ENCODE results near the gene OR2C3. TPM values are rescaled to one million over a fixed set of nuclear protein-coding genes. Genes with fewer than 3 reads are reported as not detected.
"Not testable (repeated sequence)": the region's sequence is repeated elsewhere in the genome, so short reads cannot be mapped to it uniquely, and the experiment has no call there.

OR2C3 gene
- total RNA-seq, 5 donors from 2014 or later (not counting 1 experiment from before 2014, with no cell fraction given) = not detected

- H3K4me3 Mint-ChIP-seq = no peak overlapping the region
- peaks cover 0 to under 1% of the 10 kb centered on the region in 2 donors for H3K27me3 Mint-ChIP-seq
- Histone ChIP-seq H3K4me1 (ENCODE audit: control insufficient read depth in 1 of 2, extremely low read depth in 1 of 2, insufficient read depth in 2 of 2, low read length in 2 of 2) (no peaks in the 10 kb centered on the region), H3K27ac (ENCODE audit: low read length) (no peak overlapping the region), H3K27me3 (replicated peaks in 1 of 2; ENCODE audit: control insufficient read depth in 2 of 2, extremely low read depth in 1 of 2, insufficient read depth in 2 of 2, low read length in 1 of 2) (no peaks in the 10 kb centered on the region), H3K4me3 (ENCODE audit: control insufficient read depth in 1 of 2, extremely low read depth in 1 of 2, low read length in 1 of 2) (no peak overlapping the region), H3K36me3 (ENCODE audit: control insufficient read depth in 2 of 2, extremely low read depth in 1 of 2, insufficient read depth in 1 of 2, low read length in 1 of 2) (no peaks in the 10 kb centered on the region), H3K9me3 (no peaks in the 10 kb centered on the region)
- DNase-seq (no peak), ATAC-seq (replicated peaks in 1 of 4) (no peak)
- CTCF ChIA-PET = interaction anchor here in 1 of 2 donors (2.4 kb wide), 1 partner anchor 110 kb away, joined by 10 read pairs; no protein-coding TSS in a partner anchor
- WGBS (ENCODE audit: insufficient coverage) = no CpG with 5 or more reads among the region's 1 CpG
- H3K4me1 Mint-ChIP-seq = no peaks in the 10 kb centered on the region
- no peaks in the 10 kb centered on the region for H3K9me3 Mint-ChIP-seq
- POLR2A ChIA-PET = no interaction called here
- no peak overlapping the region for H3K27ac Mint-ChIP-seq
- H3K36me3 Mint-ChIP-seq = no peaks in the 10 kb centered on the region
Observed at GRCh38 chr1:247482747-247483146, 53.5 kb downstream of the OR2C3 start.

GRCh38 chr1:247476328-247477058 lies 59.7 kb downstream of the OR2C3 start:
- H3K27ac Mint-ChIP-seq; H3K4me3 ChIP-seq (ENCODE audit: control insufficient read depth in 1 of 2, extremely low read depth in 1 of 2, low read length in 1 of 2); H3K27me3 ChIP-seq (replicated peaks in 1 of 2; ENCODE audit: control insufficient read depth in 2 of 2, extremely low read depth in 1 of 2, insufficient read depth in 2 of 2, low read length in 1 of 2); H3K4me3 Mint-ChIP-seq; H3K9me3 Mint-ChIP-seq; POLR2A ChIA-PET; ATAC-seq (replicated peaks in 1 of 4); DNase-seq; H3K27ac ChIP-seq (ENCODE audit: low read length); H3K36me3 ChIP-seq (ENCODE audit: control insufficient read depth in 2 of 2, extremely low read depth in 1 of 2, insufficient read depth in 1 of 2, low read length in 1 of 2); H3K9me3 ChIP-seq; H3K4me1 Mint-ChIP-seq; H3K4me1 ChIP-seq (ENCODE audit: control insufficient read depth in 1 of 2, extremely low read depth in 1 of 2, insufficient read depth in 2 of 2, low read length in 2 of 2); H3K36me3 Mint-ChIP-seq; H3K27me3 Mint-ChIP-seq: not testable (repeated sequence)
- 85% methylated on average over 2 of the region's 6 CpGs for WGBS (ENCODE audit: insufficient coverage)
- CTCF ChIA-PET = interaction anchor here (0.6 kb wide), 3 partner anchors 10 to 94 kb away, joined by 3 read pairs; no protein-coding TSS in a partner anchor

DNA sequence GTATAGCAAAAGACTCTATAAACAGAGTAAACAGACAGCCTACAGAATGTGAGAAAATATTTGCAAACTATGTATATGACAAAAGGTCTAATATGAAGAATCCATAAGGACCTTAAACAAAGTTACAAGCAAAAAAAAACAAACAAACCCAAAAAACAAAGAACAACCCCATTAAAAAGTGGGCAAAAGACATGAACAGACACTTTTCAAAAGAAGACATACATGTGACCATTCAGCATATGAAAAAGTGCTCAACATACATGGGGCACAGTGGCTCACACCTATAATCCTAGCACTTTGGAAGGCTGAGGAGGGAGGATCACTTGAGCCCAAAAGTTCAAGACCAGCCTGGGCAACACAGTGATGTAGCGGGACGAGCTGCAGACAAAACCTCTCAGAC lies 60.4 kb downstream of the OR2C3 start:
- no peaks in the 10 kb centered on the region for H3K9me3 ChIP-seq
- ChIA-PET CTCF (interaction anchor here in 1 of 2 donors (0.6 kb wide), 2 partner anchors 10 to 94 kb away, joined by 3 read pairs; no protein-coding TSS in a partner anchor), POLR2A (no interaction called here)
- no peak overlapping the region for H3K27ac ChIP-seq (ENCODE audit: low read length)
- no peaks in the 10 kb centered on the region for H3K4me1 ChIP-seq (ENCODE audit: control insufficient read depth in 1 of 2, extremely low read depth in 1 of 2, insufficient read depth in 2 of 2, low read length in 2 of 2)
- no peaks in the 10 kb centered on the region for H3K27me3 ChIP-seq (replicated peaks in 1 of 2; ENCODE audit: control insufficient read depth in 2 of 2, extremely low read depth in 1 of 2, insufficient read depth in 2 of 2, low read length in 1 of 2)
- no peaks in the 10 kb centered on the region for H3K36me3 ChIP-seq (ENCODE audit: control insufficient read depth in 2 of 2, extremely low read depth in 1 of 2, insufficient read depth in 1 of 2, low read length in 1 of 2)
- H3K4me3 Mint-ChIP-seq = no peak overlapping the region
- H3K4me1 Mint-ChIP-seq = peaks cover 0 to 2% (median 0%) of the 10 kb centered on the region in 3 donors
- WGBS (ENCODE audit: insufficient coverage) = no CpG with 5 or more reads among the region's 2 CpGs
- no peaks in the 10 kb centered on the region for H3K36me3 Mint-ChIP-seq
- H3K27ac Mint-ChIP-seq = no peak overlapping the region
- no peaks in the 10 kb centered on the region for H3K27me3 Mint-ChIP-seq
- no peak overlapping the region for H3K4me3 ChIP-seq (ENCODE audit: control insufficient read depth in 1 of 2, extremely low read depth in 1 of 2, low read length in 1 of 2)
- no peak for ATAC-seq (replicated peaks in 1 of 4)
- peaks cover 0 to 10% (median 0%) of the 10 kb centered on the region in 3 donors for H3K9me3 Mint-ChIP-seq
- no peak for DNase-seq

Other genes with a start within 250 kb of the OR2C3 start
- 10 to 100 TPM; 12.2 to 29.3 (median 23.6) TPM for gene ZNF496, start 204.6 kb downstream of the OR2C3 start, total RNA-seq
- 1 to 10 TPM; 2.9 to 8.5 (median 5.1) TPM for gene NLRP3, start 120.3 kb downstream of the OR2C3 start, total RNA-seq
- not detected for gene OR2B11, start 78.3 kb downstream of the OR2C3 start, total RNA-seq
- under 1 TPM in 4 of 5 donors, not detected in 1; 0.26 to 0.85 (median 0.36) TPM for gene GCSAML, start 12.7 kb upstream of the OR2C3 start, total RNA-seq
- not detected for gene OR2G2, start 51.9 kb upstream of the OR2C3 start, total RNA-seq
- gene OR2G3, start 69.1 kb upstream of the OR2C3 start, total RNA-seq = not detected
- not detected for gene OR13G1, start 143.3 kb upstream of the OR2C3 start, total RNA-seq
- not detected for gene OR6F1, start 180.2 kb upstream of the OR2C3 start, total RNA-seq
- gene OR14K1, start 202.2 kb upstream of the OR2C3 start, total RNA-seq = not detected
- not detected for gene OR14A2, start 211.7 kb upstream of the OR2C3 start, total RNA-seq
- not detected for gene OR1C1, start 224.1 kb upstream of the OR2C3 start, total RNA-seq

All from T-cell (primary cell).